H1 (cell line): ENCODE results near the gene ADGRG1. TPM values are rescaled to one million over a fixed set of nuclear protein-coding genes. Genes with fewer than 3 reads are reported as not detected.

Source experiments
- CBX5 ChIP-seq: fragments of 300-800, 300-1000 bp; sonication (generic); IDR thresholded peaks from 2 replicates; pipeline ENCODE4 v1.7.1; 2016; ENCODE audit warnings: antibody characterized with exemption, low read length, low read depth
- JUND ChIP-seq: IDR thresholded peaks from 2 replicates; pipeline ENCODE4 v1.6.1; 2011; ENCODE audit warnings: mild to moderate bottlenecking, improper control_type of control experiment, low read length
- RBBP5 ChIP-seq: IDR thresholded peaks from 2 replicates; pipeline ENCODE4 v1.7.1; 2012; ENCODE audit warnings: low read depth, mild to moderate bottlenecking, inconsistent platforms, low read length, moderate library complexity, borderline replicate concordance
- SIRT6 ChIP-seq: IDR thresholded peaks from one replicate; pipeline ENCODE4 v1.7.1; 2012; ENCODE audit warnings: low read length, inconsistent platforms
- SRF ChIP-seq: IDR thresholded peaks from 2 replicates; pipeline ENCODE4 v1.6.1; 2011; ENCODE audit warnings: mild to moderate bottlenecking, low read depth, low read length, moderate library complexity
- TBP ChIP-seq: IDR thresholded peaks from 2 replicates; pipeline ENCODE4 v1.6.1; 2011; ENCODE audit warnings: low read depth, low read length, improper control_type of control experiment
- polyA plus RNA-seq, 7 experiments: library from polyadenylated mRNA; depleted of rRNA in 3 of 7; stranded (reverse) in 5 of 7; unstranded in 2 of 7; fragments of >200 nt in 5 of 7; fragments of 200-250 nt in 2 of 7; gene quantifications; 1 replicate in 5 of 7; 2 replicates in 1 of 7; 4 replicates in 1 of 7; pipeline versions ENCODE4 v1.2.1 to v1.2.3, GENCODE V29; 2011 to 2013; ENCODE audit warnings: missing spikeins in 2 of 7, mixed read lengths in 2 of 7
- total RNA-seq: library from RNA; stranded (reverse); fragmentation: NEBNext Ultra II Directional; extraction: Animal tissue kit (Norgen Biotek cat#: 25700); gene quantifications from 2 replicates; pipeline ENCODE4 v1.2.1, GENCODE V29; 2021

ADGRG1 gene
- total and polyA plus RNA-seq, 2 of the 8 experiments (the other 6 are each of a cell fraction or from before 2014, with no cell fraction given), result 1.3 to 2.6 TPM

- TF ChIP-seq RBBP5, result no peak
- no peak for TF ChIP-seq SRF
- TF ChIP-seq JUND, result no peak
- TF ChIP-seq TBP, result no peak
- TF ChIP-seq CBX5, result no peak
- no peak for TF ChIP-seq SIRT6
- TF ChIP-seq, all 59 proteins: peak for 0
Measured at GRCh38 chr16:57636184-57636583, 7.8 kb downstream of the ADGRG1 start (continued).
